HG03135 (cell line): ENCODE measurements around the gene CLDN5.

Experiments
- ATAC-seq: cut with Tn5 transposase; IDR thresholded peaks from one replicate; pipeline ENCODE4 v1.9.1; 2021; ENCODE audit warnings: mild to moderate bottlenecking, moderate library complexity; ENCODE audit not compliant: unreplicated experiment

CLDN5 gene, protein sequence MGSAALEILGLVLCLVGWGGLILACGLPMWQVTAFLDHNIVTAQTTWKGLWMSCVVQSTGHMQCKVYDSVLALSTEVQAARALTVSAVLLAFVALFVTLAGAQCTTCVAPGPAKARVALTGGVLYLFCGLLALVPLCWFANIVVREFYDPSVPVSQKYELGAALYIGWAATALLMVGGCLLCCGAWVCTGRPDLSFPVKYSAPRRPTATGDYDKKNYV

DNA sequence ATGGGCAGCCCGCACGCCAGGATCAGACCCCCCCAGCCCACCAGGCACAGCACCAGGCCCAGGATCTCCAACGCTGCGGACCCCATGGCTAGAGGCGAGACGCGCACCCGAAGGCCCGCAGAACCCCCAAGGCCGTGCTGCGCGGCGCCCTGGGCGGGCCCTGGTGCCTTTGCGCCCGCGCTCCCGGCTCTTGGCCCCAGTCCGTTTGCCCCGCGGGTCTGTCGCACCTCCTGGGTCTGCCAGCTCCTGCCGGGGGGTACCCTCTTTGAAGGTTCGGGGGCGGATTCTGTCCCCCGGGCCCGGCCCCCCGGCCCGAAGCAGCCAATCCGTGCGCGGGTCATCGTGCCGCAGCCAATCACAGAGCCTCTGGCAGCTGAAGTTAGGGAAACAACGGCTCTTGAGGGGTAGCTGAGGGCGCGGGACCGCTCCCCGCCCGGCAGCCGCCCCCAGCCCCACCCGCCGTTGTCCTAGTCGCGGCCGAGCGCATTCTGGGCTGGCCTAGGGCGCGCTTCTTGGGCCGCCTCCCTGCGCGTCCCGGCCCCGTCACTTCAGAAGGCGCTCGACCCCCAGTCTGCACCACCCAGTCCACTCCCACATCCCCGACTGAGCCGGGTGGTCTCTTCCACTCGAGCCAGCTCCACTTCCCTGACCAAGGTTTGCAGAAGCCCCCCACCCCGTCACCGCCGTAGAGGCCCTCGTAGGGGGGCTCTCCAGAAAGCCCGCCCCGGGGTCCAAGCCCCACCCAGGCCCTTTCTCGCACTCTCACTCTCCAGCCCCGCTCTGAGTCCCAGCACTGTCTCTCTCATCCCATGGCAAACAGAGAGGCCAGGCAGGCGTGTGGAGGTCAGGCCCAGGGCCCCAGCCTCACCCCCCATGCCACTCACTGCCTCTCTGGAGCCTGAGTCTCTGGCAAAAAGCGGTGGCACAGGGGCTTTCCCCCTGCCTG lies at the start of gene CLDN5:
TSS of gene CLDN5 (minus strand) at position 241 of the 946 bp plus-strand sequence. CDS start at position 86, 155 bp downstream.
- no peak for ATAC-seq

- ATAC-seq: no peak
Measured at GRCh38 chr22:19571995-19572394, 47.8 kb upstream of the CLDN5 start.

DNA sequence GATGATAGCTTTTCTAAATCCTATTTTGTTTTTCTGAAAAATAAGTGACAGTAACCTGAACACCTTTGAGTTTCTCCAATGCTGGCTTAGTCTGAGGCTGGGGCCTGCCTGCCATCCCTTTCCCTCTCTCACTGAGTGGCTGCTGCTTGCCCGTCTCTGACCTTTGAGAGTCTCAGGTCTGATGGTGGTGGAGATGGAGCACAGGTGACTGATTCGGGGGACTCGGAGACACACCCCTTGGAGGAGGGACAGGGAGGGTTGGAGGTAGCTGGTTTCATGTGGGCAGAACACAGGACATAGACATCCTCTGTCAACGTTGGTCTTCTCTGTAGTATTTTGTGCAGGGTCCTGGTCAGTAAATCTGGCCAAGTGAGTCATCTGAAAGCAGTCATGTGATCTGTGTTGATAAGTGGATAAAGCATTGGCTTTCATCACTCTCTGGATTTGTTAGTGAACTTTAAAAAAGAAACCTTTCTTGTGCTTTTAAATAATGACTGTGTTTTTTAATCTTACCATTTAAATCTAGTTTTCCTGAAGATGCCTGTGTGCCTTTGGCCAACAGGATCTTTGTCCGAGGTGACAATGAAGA lies 47.1 kb upstream of the CLDN5 start:
- ATAC-seq: no peak

GRCh38 chr22:19569976-19570375 lies 45.8 kb upstream of the CLDN5 start:
- ATAC-seq: no peak

GRCh38 chr22:19569276-19569640 lies 45.0 kb upstream of the CLDN5 start:
- no peak for ATAC-seq

DNA sequence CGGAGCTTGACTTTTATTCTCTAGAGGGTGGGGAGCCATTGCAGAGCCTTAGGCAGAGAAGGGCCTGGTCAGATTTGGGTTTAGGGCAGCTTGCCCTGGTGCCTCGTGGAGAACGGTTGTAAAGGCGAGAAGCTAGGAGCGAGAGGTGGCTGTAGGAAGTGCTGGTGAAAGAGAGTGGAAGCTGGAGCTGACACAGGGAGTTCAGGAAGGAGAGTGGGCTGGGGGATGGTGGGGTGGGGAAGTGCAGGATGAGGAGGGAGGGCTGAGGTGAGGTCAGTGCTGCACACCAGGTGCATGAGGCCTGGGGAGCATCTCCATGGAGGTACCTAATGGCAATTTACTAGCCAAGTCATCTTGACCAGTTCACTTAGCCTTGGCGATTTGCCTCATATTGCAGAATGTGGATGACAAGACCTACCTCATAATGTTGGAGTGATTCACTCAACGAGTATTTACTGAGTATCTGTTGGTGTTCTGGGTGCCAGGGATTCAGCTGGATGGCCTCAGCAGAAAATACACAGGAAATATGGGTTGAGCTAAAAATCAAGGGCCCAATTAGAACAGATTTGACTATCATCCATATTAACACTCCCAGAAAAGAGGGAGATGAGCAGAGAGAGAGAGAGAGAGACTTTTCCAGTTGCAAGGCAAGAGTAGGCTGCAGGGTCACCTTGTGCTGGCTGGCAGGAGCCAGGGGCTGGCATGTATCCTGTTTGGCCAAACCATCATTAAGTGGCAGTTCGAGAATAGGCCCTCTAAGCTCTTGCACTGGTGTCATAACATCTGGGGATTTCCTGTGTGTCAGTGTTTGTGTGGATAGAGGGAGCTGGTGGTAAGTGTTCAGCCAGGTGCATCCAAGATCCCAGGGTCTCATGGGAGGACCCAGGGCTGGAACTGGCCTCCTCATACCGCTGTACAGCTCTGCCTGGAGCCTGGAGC lies 44.4 kb upstream of the CLDN5 start:
- no peak for ATAC-seq

GRCh38 chr22:19567157-19568009 lies 43.2 kb upstream of the CLDN5 start:
- no peak for ATAC-seq

- no peak for ATAC-seq
Measured at GRCh38 chr22:19566279-19567156, 42.3 kb upstream of the CLDN5 start.

- ATAC-seq: no peak
Measured at GRCh38 chr22:19565382-19566278, 41.4 kb upstream of the CLDN5 start.

DNA sequence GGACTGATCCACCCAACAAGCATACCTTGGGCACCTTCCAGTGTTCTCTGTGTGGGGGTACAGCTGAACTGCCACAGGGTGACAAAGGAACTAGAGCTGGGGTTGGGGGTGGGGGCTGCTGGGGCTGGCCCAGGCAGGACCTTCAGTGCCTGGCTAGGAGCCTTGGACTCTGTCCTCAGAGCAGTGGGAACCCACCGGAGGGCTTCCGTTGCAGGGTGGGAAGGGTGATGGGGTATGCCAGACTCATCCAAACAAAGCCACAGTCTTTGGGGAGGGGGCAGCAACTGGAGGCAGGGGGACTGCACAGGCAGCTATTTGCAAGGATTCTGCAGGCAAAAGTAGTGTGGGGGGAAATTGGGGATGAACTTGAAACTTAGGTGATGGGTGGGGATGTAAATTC lies 35.7 kb upstream of the CLDN5 start:
- ATAC-seq: no peak

DNA sequence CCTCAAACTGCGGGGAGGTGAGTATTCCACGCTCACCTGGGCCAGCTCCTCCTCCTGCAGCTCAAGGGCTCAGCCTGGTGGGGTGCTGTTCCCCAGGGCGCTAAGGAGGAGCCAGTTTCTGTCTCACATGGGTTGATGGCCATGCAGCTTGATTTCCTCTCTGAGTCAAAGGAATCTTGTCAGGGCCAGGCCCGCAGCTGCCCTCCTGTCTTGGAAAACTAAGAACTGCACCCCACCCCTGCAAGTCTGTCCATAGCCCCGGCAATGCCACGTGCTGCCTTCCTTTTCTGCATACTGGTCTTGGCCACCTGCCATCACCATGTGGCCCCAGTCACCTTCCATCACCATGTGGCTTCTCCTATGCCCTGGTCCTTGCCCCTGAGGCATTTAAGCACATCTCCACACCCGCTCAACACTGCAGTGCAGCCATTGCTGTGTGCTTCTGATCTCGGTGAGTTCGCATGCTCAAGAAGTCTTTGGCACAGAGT lies 35.2 kb upstream of the CLDN5 start:
- no peak for ATAC-seq

- ATAC-seq: no peak
Measured at GRCh38 chr22:19556963-19557545, 32.8 kb upstream of the CLDN5 start.

GRCh38 chr22:19555651-19556050 lies 31.4 kb upstream of the CLDN5 start:
- ATAC-seq: no peak

DNA sequence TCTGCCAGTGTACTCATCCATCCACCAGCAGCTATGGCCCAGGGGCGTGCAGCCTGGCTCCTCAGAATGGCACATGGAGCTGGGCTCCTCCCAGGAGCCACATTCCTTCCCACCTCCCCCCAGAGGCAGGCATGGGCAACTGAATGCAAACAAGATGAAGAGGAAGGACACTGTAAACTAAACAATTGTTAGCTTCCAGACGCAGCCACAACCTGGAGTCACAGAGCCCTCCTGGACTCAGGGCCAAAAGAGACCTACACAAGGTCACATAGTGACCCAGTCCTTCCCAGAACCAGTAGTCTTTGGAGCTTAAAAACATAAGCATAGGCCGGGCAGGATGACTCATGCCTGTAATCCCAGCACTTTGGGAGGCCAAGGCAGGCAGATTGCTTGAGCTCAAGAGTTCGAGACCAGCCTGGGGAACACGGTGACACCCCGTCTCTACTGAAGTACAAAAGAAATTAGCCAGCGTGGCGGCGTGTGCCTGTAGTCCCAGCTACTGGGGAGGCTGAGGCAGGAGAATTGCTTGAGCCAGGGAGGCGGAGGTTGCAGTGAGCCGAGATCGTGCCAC lies 30.7 kb upstream of the CLDN5 start:
- no peak for ATAC-seq

- no peak for ATAC-seq
Measured at GRCh38 chr22:19553201-19553600, 29.0 kb upstream of the CLDN5 start.

GRCh38 chr22:19550382-19550781 lies 26.2 kb upstream of the CLDN5 start:
- ATAC-seq: no peak

GRCh38 chr22:19549428-19549827 lies 25.2 kb upstream of the CLDN5 start:
- no peak for ATAC-seq
